ENCODE results near the gene ATP9B.
A peak's percentile ranks its signal among the peaks of the same experiment; 100 is the strongest.

Gene ATP9B

DNA sequence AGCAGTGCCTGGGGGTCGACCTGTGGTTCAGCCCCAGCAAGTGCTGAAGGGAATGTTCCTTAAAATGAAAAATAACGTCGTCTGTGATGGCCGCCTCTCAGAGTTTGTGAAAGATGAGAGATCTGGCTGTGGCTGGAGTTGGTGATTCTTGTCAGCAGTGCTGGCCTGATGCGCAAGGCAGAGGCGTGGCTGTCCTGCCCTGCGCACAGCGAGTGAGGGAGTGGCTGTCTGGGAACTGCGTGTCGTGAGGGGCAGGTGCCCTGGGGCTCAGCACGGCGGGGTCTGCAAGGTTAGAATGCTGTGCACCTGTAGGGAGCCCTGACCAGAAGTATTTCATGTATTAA lies 335.3 kb downstream of the ATP9B start:
- TF ChIP-seq, protein P1, sequence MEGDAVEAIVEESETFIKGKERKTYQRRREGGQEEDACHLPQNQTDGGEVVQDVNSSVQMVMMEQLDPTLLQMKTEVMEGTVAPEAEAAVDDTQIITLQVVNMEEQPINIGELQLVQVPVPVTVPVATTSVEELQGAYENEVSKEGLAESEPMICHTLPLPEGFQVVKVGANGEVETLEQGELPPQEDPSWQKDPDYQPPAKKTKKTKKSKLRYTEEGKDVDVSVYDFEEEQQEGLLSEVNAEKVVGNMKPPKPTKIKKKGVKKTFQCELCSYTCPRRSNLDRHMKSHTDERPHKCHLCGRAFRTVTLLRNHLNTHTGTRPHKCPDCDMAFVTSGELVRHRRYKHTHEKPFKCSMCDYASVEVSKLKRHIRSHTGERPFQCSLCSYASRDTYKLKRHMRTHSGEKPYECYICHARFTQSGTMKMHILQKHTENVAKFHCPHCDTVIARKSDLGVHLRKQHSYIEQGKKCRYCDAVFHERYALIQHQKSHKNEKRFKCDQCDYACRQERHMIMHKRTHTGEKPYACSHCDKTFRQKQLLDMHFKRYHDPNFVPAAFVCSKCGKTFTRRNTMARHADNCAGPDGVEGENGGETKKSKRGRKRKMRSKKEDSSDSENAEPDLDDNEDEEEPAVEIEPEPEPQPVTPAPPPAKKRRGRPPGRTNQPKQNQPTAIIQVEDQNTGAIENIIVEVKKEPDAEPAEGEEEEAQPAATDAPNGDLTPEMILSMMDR (IDR thresholded peaks at IDR 0.05; ENCODE audit: borderline replicate concordance, insufficient read depth, low read depth, low read length): no peak
- no peak overlapping the region for H3K4me3 ChIP-seq (ENCODE audit: low read depth, low read length)

- H3K4me3 ChIP-seq (ENCODE audit: low read depth, low read length): peak overlapping the region; percentile 21
These were observed 336.0 kb downstream of the ATP9B start for GRCh38 chr18:79405019-79405780.

DNA sequence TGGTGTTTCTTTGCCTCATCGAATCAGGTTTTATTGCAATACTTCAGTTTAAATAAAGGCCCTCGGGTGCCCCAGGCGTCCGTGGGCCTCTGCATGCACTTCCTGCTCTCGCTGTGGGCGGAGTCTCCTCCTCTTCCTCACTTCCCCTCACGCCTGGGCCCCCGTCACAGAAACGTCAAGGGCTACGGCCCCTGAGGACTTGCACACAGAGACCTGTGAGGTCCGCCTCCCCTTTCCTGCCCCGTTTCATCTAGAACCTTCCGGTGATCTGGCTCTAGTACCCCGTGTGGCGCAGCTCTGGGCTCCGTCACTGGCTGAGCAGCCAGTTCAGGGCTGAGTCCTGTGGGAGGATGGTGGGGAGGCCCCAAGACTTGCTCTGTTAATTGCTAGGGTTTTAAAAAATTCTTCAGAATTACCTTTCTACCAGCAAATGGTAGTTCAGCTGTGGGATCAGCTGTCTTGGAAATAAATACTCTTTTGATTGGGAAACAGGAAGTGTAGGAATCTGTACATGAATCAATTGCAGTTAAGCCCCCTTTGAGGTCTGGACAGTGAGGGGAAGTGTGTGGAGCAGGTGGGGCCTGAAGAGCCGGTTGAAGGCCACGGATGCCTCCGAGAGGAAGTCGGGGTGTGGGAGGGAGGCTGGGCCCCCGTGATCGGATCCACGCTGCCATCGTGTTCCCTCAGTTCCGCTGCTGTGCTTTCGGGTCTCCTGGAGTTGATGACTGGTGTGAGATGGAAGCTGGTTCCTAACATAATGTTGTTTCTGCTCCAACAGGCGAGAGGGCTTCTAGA lies 336.8 kb downstream of the ATP9B start:
- peak overlapping the region; percentile 6 for H3K4me3 ChIP-seq (ENCODE audit: low read depth, low read length)
- TF ChIP-seq, protein P1 (IDR thresholded peaks at IDR 0.05; ENCODE audit: borderline replicate concordance, insufficient read depth, low read depth, low read length): no peak

More at GRCh38 chr18:79405019-79405780, 336.0 kb downstream of the ATP9B start:
- TF ChIP-seq, protein P1 (IDR thresholded peaks at IDR 0.05; ENCODE audit: borderline replicate concordance, insufficient read depth, low read depth, low read length): no peak

DNA sequence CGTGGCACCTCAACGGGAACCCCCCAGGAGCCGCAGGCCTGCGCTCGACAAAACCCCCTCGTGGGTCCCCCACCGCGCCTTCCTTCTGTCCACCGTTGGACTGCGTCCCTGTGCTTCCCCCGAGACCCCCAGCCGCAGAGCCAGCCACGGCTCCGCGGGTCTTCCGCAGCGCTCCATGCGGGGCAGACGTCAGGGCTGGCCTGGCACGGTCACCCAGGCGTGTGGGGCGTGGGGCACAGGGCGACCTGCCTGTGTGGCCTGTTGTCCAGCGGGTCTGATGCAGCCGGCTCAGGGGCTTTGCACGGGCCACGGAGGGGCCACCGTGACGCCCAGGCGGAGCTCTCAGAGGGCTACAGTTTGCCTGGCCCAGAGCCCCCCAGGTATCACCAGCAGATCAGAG lies 337.5 kb downstream of the ATP9B start:
- no peak overlapping the region for H3K4me3 ChIP-seq (ENCODE audit: low read depth, low read length)
- TF ChIP-seq, protein P1 (IDR thresholded peaks at IDR 0.05; ENCODE audit: borderline replicate concordance, insufficient read depth, low read depth, low read length): no peak

GRCh38 chr18:79409313-79409712 lies 340.1 kb downstream of the ATP9B start:
- TF ChIP-seq, protein P1 (IDR thresholded peaks at IDR 0.05; ENCODE audit: borderline replicate concordance, insufficient read depth, low read depth, low read length): no peak
- no peak overlapping the region for H3K4me3 ChIP-seq (ENCODE audit: low read depth, low read length)

DNA sequence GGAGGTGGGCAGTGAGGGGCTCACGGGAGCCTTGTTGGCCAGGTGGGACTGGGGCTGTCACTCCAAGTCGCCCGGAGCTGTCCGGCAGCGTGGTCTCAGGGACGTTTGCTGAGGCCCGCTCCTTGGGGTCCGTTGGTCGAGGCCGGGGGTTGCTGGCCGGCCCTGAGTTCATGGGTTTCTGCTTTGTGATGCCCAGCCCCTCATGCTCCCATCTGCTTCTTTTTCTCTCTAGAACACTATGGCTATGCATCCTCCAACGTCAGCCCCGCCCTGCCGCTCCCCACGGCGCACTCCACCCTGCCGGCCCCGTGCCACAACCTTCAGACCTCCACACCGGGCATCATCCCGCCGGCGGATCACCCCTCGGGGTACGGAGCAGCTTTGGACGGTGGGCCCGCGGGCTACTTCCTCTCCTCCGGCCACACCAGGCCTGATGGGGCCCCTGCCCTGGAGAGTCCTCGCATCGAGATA lies 341.0 kb downstream of the ATP9B start:
- no peak overlapping the region for H3K4me3 ChIP-seq (ENCODE audit: low read depth, low read length)
- TF ChIP-seq, protein P1 (IDR thresholded peaks at IDR 0.05; ENCODE audit: borderline replicate concordance, insufficient read depth, low read depth, low read length): no peak
